Measurements from ENCODE around the gene CEP72.
"Not testable (repeated sequence)": the region's sequence is repeated elsewhere in the genome, so short reads cannot be mapped to it uniquely, and the experiment has no call there.

CEP72 gene

GRCh38 chr5:673831-674629 lies 61.9 kb downstream of the CEP72 start:
- DNase-seq, result no peak

- DNase-seq, result no peak
Observed at GRCh38 chr5:674630-675011, 62.5 kb downstream of the CEP72 start.

GRCh38 chr5:675111-675870 lies 63.2 kb downstream of the CEP72 start:
- no peak for DNase-seq

- DNase-seq, result no peak
Observed at GRCh38 chr5:675871-676698, 63.9 kb downstream of the CEP72 start.

GRCh38 chr5:676699-677076 lies 64.5 kb downstream of the CEP72 start:
- DNase-seq, result no peak

- no peak for DNase-seq
Observed at GRCh38 chr5:677131-678101, 65.3 kb downstream of the CEP72 start.

- DNase-seq, result not testable (repeated sequence)
Observed at GRCh38 chr5:678521-678920, 66.4 kb downstream of the CEP72 start.

- not testable (repeated sequence) for DNase-seq
Observed at GRCh38 chr5:679166-679895, 67.2 kb downstream of the CEP72 start.

GRCh38 chr5:680118-680795 lies 68.1 kb downstream of the CEP72 start:
- not testable (repeated sequence) for DNase-seq

- DNase-seq, result not testable (repeated sequence)
Observed at GRCh38 chr5:680836-681235, 68.7 kb downstream of the CEP72 start.

- DNase-seq, result not testable (repeated sequence)
Observed at GRCh38 chr5:681317-682191, 69.4 kb downstream of the CEP72 start.

- DNase-seq, result not testable (repeated sequence)
Observed at GRCh38 chr5:682216-682615, 70.1 kb downstream of the CEP72 start.

GRCh38 chr5:682651-683358 lies 70.7 kb downstream of the CEP72 start:
- not testable (repeated sequence) for DNase-seq

- no peak for DNase-seq
Observed at GRCh38 chr5:683551-684481, 71.7 kb downstream of the CEP72 start.

- no peak for DNase-seq
Observed at GRCh38 chr5:684751-685216, 72.6 kb downstream of the CEP72 start.

- no peak for DNase-seq
Observed at GRCh38 chr5:685262-686171, 73.4 kb downstream of the CEP72 start.

GRCh38 chr5:686172-686523 lies 74.0 kb downstream of the CEP72 start:
- DNase-seq, result not testable (repeated sequence)

Measured in NCI-H446 treated with DMSO at 0.1 percent for 48 hours (cell line).